ENCODE data around the gene FRMD8.

FRMD8 gene

DNA sequence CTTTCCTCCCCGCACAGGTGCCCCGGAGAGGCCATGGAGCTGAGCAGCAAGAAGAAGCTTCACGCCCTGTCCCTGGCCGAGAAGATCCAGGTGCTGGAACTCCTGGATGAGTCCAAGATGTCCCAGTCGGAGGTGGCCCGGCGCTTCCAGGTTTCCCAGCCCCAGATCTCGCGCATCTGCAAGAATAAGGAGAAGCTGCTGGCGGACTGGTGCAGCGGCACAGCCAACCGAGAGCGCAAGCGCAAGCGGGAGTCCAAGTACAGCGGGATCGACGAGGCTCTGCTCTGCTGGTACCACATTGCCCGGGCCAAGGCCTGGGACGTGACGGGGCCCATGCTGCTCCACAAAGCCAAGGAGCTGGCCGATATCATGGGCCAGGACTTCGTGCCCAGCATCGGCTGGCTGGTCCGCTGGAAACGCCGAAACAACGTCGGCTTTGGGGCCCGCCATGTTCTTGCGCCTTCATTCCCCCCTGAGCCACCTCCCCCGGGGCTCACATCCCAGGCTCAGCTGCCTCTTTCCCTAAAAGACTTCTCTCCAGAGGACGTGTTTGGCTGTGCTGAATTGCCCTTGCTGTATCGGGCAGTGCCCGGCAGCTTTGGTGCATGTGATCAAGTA is 30.6 kb upstream of the FRMD8 start:
- TF ChIP-seq, protein P1, sequence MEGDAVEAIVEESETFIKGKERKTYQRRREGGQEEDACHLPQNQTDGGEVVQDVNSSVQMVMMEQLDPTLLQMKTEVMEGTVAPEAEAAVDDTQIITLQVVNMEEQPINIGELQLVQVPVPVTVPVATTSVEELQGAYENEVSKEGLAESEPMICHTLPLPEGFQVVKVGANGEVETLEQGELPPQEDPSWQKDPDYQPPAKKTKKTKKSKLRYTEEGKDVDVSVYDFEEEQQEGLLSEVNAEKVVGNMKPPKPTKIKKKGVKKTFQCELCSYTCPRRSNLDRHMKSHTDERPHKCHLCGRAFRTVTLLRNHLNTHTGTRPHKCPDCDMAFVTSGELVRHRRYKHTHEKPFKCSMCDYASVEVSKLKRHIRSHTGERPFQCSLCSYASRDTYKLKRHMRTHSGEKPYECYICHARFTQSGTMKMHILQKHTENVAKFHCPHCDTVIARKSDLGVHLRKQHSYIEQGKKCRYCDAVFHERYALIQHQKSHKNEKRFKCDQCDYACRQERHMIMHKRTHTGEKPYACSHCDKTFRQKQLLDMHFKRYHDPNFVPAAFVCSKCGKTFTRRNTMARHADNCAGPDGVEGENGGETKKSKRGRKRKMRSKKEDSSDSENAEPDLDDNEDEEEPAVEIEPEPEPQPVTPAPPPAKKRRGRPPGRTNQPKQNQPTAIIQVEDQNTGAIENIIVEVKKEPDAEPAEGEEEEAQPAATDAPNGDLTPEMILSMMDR (IDR thresholded peaks at IDR 0.05; ENCODE audit: unreplicated experiment in 3 of 3), result no peak
- Mint-ChIP-seq H3K27ac (no peak overlapping the region), H3K9me3 (no peaks in the 10 kb centered on the region), H3K4me1 (peaks cover 18% of the 10 kb centered on the region), H3K4me3 (peak overlapping the region; percentile 84 to 91 (median 87)), H3K36me3 (ENCODE audit: low read depth) (peaks cover 15% of the 10 kb centered on the region), H3K27me3 (ENCODE audit: low read depth) (peaks cover 34% of the 10 kb centered on the region)

DNA sequence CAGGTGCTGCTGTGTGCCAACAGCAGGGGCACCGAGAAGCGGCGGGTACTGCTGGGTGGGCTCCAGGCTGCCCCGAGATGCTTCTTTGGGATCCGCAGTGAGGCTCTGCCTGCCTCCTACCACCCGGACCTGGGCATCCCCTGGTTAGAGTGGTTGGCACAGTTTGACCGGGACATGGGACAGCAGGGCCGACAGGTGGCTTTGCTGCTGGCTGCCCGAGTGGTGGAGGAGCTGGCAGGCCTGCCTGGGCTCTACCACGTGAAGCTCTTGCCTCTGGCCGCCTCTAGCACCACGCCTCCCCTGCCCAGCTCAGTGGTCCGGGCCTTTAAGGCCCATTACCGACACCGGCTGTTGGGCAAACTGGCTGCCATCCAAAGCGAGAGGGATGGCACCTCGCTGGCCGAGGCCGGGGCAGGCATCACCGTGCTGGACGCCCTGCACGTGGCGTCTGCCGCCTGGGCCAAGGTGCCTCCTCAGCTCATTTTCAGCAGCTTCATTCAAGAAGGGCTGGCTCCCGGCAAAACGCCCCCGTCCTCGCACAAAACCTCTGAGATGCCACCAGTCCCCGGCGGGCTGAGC is 30.0 kb upstream of the FRMD8 start:
- Mint-ChIP-seq H3K27me3 (ENCODE audit: low read depth) (peaks cover 34% of the 10 kb centered on the region), H3K4me1 (peaks cover 18% of the 10 kb centered on the region), H3K4me3 (peak overlapping the region; percentile 77 to 91 (median 81))

GRCh38 chr11:65357856-65358356 is 28.5 kb upstream of the FRMD8 start:
- TF ChIP-seq, protein P1 (IDR thresholded peaks at IDR 0.05; ENCODE audit: unreplicated experiment in 3 of 3), result no peak
- Mint-ChIP-seq H3K27me3 (ENCODE audit: low read depth) (peaks cover 34% of the 10 kb centered on the region), H3K36me3 (ENCODE audit: low read depth) (peaks cover under 1% of the 10 kb centered on the region), H3K4me3 (peak overlapping the region in 1 of 3 experiments; percentile 2), H3K27ac (peak overlapping the region in 1 of 3 experiments; percentile 82), H3K4me1 (peaks cover 18% of the 10 kb centered on the region), H3K9me3 (no peaks in the 10 kb centered on the region)

More for the DNA sequence above, 30.0 kb upstream of the FRMD8 start:
- TF ChIP-seq, protein P1 (IDR thresholded peaks at IDR 0.05; ENCODE audit: unreplicated experiment in 3 of 3), result no peak
- no peak overlapping the region for H3K27ac Mint-ChIP-seq
- H3K36me3 Mint-ChIP-seq (ENCODE audit: low read depth), result peaks cover 13% of the 10 kb centered on the region
- H3K9me3 Mint-ChIP-seq, result no peaks in the 10 kb centered on the region

DNA sequence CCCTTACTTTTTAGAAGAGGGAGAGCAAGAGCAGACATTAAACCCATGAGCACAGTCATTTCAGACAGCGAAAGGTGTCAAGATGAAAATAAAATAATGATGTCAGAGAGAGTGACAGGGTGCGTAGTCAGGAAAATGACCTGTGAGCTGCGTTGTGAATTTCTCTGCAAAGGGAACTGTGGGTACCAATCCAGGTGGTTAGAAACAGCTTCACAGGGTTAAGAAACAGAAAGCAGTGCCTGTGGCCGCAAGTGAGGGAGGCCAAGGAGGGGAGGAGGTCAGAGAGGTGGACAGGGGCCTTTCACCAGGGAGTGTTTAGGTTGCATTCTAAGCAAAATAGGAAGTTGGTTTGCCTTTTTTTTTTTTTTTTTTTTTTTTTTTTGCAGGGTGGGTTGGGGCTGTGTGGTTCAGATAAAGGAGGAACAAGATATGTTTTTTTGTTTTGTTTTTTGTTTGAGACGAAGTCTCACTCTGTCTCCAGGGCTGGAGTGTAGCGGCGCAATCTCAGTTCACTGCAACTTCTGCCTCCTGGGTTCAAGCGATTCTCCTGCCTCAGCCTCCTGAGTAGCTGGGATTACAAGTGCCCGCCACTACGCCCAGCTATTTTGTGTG is 24.0 kb upstream of the FRMD8 start:
- Mint-ChIP-seq H3K4me1 (peaks cover 6% of the 10 kb centered on the region), H3K36me3 (ENCODE audit: low read depth) (no peaks in the 10 kb centered on the region), H3K27ac (peak overlapping the region in 1 of 3 experiments; percentile 67), H3K4me3 (no peak overlapping the region), H3K27me3 (ENCODE audit: low read depth) (peaks cover 15% of the 10 kb centered on the region), H3K9me3 (no peaks in the 10 kb centered on the region)
- TF ChIP-seq, protein P1 (IDR thresholded peaks at IDR 0.05; ENCODE audit: unreplicated experiment in 3 of 3), result no peak

- Mint-ChIP-seq H3K36me3 (ENCODE audit: low read depth) (no peaks in the 10 kb centered on the region), H3K27ac (no peak overlapping the region), H3K27me3 (ENCODE audit: low read depth) (peaks cover 10% of the 10 kb centered on the region), H3K9me3 (no peaks in the 10 kb centered on the region), H3K4me3 (no peak overlapping the region), H3K4me1 (peaks cover 6% of the 10 kb centered on the region)
- TF ChIP-seq, protein P1 (IDR thresholded peaks at IDR 0.05; ENCODE audit: unreplicated experiment in 3 of 3), result no peak
Observed at GRCh38 chr11:65362966-65363365, 23.5 kb upstream of the FRMD8 start.
